Uterus (tissue), 2 donors: ENCODE data around the gene IL1RAPL2.

Source experiments
- POLR2A ChIP-seq, 2 donors: fragments of 450-650 bp; IDR thresholded peaks; one replicate each; pipeline ENCODE4 v1.6.1; 2016; ENCODE audit warnings: antibody characterized with exemption in 2 of 2, mild to moderate bottlenecking in 1 of 2, moderate library complexity in 1 of 2
- TF ChIP-seq, protein P1 (sequence below), 4 experiments: fragments of 200-600 bp in 2 of 4; fragments of 450-650 bp in 2 of 4; sonication (generic) in 2 of 4; IDR thresholded peaks; one replicate each; pipeline ENCODE4 v1.5.1; 2016 to 2019; ENCODE audit warnings: antibody characterized with exemption in 4 of 4, mild to moderate bottlenecking in 2 of 4, moderate library complexity in 1 of 4

DNA sequence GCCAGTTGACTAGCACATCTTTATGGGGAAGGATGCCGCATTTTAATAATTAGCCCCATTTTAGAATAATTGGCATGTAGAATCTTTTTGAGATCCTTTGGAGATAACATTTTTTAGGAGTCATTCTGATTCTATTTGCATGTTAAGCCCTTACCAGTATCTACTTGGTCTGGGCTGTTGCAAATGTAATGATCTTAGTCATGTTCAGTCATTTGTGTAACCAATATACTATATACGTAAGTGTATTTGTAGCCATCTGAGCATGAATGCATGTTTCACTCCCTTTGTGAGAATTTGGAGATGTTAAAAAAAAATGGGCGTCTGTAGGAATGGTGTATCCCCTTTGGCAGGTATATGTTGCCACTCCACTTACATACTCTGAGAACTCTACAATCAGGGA, 535.4 kb downstream of the IL1RAPL2 start:
- TF ChIP-seq, protein P1, sequence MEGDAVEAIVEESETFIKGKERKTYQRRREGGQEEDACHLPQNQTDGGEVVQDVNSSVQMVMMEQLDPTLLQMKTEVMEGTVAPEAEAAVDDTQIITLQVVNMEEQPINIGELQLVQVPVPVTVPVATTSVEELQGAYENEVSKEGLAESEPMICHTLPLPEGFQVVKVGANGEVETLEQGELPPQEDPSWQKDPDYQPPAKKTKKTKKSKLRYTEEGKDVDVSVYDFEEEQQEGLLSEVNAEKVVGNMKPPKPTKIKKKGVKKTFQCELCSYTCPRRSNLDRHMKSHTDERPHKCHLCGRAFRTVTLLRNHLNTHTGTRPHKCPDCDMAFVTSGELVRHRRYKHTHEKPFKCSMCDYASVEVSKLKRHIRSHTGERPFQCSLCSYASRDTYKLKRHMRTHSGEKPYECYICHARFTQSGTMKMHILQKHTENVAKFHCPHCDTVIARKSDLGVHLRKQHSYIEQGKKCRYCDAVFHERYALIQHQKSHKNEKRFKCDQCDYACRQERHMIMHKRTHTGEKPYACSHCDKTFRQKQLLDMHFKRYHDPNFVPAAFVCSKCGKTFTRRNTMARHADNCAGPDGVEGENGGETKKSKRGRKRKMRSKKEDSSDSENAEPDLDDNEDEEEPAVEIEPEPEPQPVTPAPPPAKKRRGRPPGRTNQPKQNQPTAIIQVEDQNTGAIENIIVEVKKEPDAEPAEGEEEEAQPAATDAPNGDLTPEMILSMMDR (IDR thresholded peaks at IDR 0.05) = no peak
- TF ChIP-seq POLR2A (IDR thresholded peaks at IDR 0.05) = no peak
